Measurements from ENCODE around the gene SMIM38. TPM values are rescaled to one million over a fixed set of nuclear protein-coding genes. Genes with fewer than 3 reads are reported as not detected.
"Not testable (repeated sequence)": the region's sequence is repeated elsewhere in the genome, so short reads cannot be mapped to it uniquely, and the experiment has no call there.

SMIM38 gene
- total RNA-seq, 1 donor from 2014 or later: 0.65 TPM

DNA sequence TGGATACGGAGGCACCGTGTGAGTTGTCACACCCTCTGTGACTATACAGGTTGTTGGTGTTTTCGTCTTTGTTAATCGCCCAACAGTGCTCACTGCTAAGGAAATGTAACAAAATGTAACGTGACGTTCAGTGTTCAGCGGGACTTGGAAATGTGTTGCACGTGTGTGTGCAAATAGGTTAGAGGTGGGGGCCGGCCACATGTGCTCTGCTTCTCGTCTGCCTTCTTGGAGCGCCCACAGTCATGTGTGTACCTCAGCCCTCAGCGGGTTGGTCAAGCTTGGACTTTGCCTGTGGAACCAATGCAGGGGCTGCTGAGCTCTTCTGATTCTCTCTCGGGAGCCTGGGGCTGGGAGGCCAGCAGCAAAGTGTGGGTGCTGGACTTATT is 7.4 kb upstream of the SMIM38 start:
- Mint-ChIP-seq H3K27ac (peak overlapping the region; percentile 57), H3K9me3 (ENCODE audit: low read depth) (peaks cover 27% of the 10 kb centered on the region), H3K4me3 (ENCODE audit: low read depth) (no peak overlapping the region), H3K36me3 (ENCODE audit: insufficient read depth) (peaks cover 9% of the 10 kb centered on the region), H3K27me3 (peaks cover 4% of the 10 kb centered on the region), H3K4me1 (ENCODE audit: low read depth) (peaks cover 14% of the 10 kb centered on the region)
- no peak for DNase-seq (ENCODE audit: low spot score, unreplicated experiment)
- TF ChIP-seq, protein P1, sequence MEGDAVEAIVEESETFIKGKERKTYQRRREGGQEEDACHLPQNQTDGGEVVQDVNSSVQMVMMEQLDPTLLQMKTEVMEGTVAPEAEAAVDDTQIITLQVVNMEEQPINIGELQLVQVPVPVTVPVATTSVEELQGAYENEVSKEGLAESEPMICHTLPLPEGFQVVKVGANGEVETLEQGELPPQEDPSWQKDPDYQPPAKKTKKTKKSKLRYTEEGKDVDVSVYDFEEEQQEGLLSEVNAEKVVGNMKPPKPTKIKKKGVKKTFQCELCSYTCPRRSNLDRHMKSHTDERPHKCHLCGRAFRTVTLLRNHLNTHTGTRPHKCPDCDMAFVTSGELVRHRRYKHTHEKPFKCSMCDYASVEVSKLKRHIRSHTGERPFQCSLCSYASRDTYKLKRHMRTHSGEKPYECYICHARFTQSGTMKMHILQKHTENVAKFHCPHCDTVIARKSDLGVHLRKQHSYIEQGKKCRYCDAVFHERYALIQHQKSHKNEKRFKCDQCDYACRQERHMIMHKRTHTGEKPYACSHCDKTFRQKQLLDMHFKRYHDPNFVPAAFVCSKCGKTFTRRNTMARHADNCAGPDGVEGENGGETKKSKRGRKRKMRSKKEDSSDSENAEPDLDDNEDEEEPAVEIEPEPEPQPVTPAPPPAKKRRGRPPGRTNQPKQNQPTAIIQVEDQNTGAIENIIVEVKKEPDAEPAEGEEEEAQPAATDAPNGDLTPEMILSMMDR (IDR thresholded peaks at IDR 0.05; ENCODE audit: unreplicated experiment): no peak

DNA sequence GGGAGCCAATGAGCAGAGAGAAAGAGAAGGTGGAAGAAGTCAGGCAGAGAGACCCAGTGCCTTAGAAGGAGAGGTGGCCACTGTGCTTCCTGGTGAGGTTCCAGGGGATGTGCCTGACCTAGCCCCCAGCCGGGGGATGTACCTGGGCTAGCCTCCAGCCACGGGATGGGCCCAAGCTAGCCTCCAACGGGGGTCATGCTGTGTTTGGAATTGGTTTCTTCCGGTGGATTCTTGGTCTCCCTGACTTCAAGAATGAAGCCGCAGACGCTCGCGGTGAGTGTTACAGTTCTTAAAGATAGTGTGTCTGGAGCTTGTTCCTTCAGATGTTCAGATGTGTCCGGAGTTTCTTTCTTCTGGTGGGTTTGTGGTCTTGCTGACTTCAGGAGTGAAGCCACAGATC is 6.9 kb upstream of the SMIM38 start:
- peaks cover 16% of the 10 kb centered on the region for H3K4me1 Mint-ChIP-seq (ENCODE audit: low read depth)
- TF ChIP-seq, protein P1 (IDR thresholded peaks at IDR 0.05; ENCODE audit: unreplicated experiment): no peak
- H3K27ac Mint-ChIP-seq: peak overlapping the region; percentile 57
- peaks cover 27% of the 10 kb centered on the region for H3K9me3 Mint-ChIP-seq (ENCODE audit: low read depth)
- H3K27me3 Mint-ChIP-seq: peaks cover 6% of the 10 kb centered on the region
- DNase-seq (ENCODE audit: low spot score, unreplicated experiment): no peak
- H3K4me3 Mint-ChIP-seq (ENCODE audit: low read depth): no peak overlapping the region
- H3K36me3 Mint-ChIP-seq (ENCODE audit: insufficient read depth): peaks cover 9% of the 10 kb centered on the region

DNA sequence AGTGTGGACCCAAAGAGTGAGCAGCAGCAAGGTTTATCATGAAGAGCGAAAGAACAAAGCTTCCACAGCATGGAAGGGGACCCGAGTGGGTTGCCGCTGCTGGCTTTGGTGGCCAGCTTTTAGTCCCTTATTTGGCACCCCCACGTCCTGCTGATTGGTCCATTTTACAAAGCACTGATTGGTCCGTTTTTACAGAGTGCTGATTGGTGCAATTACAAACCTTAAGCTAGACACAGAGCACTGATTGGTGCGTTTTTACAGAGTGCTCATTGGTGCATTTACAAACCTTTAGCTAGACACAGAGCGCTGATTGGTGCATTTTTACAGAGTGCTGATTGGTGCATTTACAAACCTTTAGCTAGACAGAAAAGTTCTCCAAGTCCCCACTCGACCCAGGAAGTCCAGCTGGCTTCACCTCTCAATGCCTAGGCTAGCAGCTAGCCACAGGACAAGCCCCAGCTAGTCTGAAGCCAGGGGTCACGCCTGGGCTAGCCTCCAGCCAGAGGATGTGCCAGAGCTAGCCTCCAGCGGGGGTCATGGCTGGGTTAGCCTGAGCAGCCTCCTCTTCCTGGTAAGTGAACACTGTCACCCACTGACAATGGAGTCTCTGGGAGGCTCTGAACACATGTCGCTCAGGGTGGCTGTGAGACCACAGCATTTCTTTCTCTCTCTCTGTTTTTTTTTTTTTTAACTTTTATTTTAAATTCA is 6.2 kb upstream of the SMIM38 start:
- not testable (repeated sequence) for H3K27me3 Mint-ChIP-seq; DNase-seq (ENCODE audit: low spot score, unreplicated experiment); H3K36me3 Mint-ChIP-seq (ENCODE audit: insufficient read depth); H3K27ac Mint-ChIP-seq; H3K4me3 Mint-ChIP-seq (ENCODE audit: low read depth)
- peaks cover 27% of the 10 kb centered on the region for H3K9me3 Mint-ChIP-seq (ENCODE audit: low read depth)
- peaks cover 16% of the 10 kb centered on the region for H3K4me1 Mint-ChIP-seq (ENCODE audit: low read depth)

DNA sequence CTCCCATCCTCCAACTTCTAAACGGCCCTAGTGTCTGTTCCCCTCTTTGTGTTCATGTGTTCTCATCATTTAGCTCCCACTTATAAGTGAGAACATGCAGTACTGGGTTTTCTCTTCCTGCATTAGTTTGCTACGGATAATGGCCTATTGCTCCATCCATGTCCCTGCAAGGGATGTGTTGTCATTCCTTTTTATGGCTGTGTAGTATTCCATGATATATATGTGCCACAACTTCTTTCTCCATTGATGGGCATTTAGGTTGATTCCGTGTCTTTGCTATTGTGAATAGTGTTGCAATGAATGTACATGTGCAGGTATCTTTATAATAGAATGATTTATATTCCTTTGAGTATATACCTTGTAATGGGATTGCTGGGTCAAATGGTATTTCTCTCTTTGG is 5.6 kb upstream of the SMIM38 start:
- no peak overlapping the region for H3K27ac Mint-ChIP-seq
- no peak for DNase-seq (ENCODE audit: low spot score, unreplicated experiment)
- H3K27me3 Mint-ChIP-seq: peaks cover 6% of the 10 kb centered on the region
- no peak overlapping the region for H3K4me3 Mint-ChIP-seq (ENCODE audit: low read depth)
- TF ChIP-seq, protein P1 (IDR thresholded peaks at IDR 0.05; ENCODE audit: unreplicated experiment): no peak
- peaks cover 27% of the 10 kb centered on the region for H3K9me3 Mint-ChIP-seq (ENCODE audit: low read depth)
- H3K4me1 Mint-ChIP-seq (ENCODE audit: low read depth): peaks cover 16% of the 10 kb centered on the region
- H3K36me3 Mint-ChIP-seq (ENCODE audit: insufficient read depth): peaks cover 9% of the 10 kb centered on the region

DNA sequence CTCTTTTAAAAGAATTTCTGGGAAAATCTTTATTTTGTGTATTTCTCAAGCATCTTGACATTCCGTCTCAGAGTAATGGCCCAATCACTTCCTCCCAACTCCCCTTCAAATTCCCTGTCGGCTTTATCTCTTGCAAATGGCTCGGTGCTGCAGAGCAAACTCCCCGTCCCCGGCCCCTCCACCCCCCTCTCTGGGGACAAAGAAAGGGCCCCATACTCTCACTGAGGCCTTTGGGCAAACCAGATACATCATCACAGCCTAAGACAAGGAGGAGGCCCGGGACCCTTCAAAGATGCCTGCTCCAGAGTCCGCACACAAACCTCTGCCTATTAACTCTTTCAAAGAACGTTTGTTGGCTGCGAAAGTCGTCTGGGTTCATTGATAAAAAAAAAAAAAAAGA is 3.9 kb upstream of the SMIM38 start:
- peaks cover 6% of the 10 kb centered on the region for H3K27me3 Mint-ChIP-seq
- DNase-seq (ENCODE audit: low spot score, unreplicated experiment): no peak
- peaks cover 6% of the 10 kb centered on the region for H3K36me3 Mint-ChIP-seq (ENCODE audit: insufficient read depth)
- peaks cover 12% of the 10 kb centered on the region for H3K9me3 Mint-ChIP-seq (ENCODE audit: low read depth)
- peaks cover 20% of the 10 kb centered on the region for H3K4me1 Mint-ChIP-seq (ENCODE audit: low read depth)
- TF ChIP-seq, protein P1 (IDR thresholded peaks at IDR 0.05; ENCODE audit: unreplicated experiment): no peak
- no peak overlapping the region for H3K4me3 Mint-ChIP-seq (ENCODE audit: low read depth)
- H3K27ac Mint-ChIP-seq: no peak overlapping the region

All from progenitor cell of endocrine pancreas (in vitro differentiated cells).